Nephron (organoid): ENCODE results near the gene CHIC2.
A peak's percentile ranks its signal among the peaks of the same experiment; 100 is the strongest.
"Not testable (repeated sequence)": the region's sequence is repeated elsewhere in the genome, so short reads cannot be mapped to it uniquely, and the experiment has no call there.

Experiments
- H3K27ac Mint-ChIP-seq, 3 experiments: 2 replicates each; pipeline ENCODE4 v1.8.0; 2020; ENCODE audit warnings: mixed read lengths in 3 of 3, mild to moderate bottlenecking in 2 of 3, moderate library complexity in 1 of 3
- H3K27me3 Mint-ChIP-seq: 2 replicates; pipeline ENCODE4 v1.8.0; 2021; ENCODE audit warnings: low read depth, mild to moderate bottlenecking, moderate library complexity, mixed read lengths
- H3K36me3 Mint-ChIP-seq: 2 replicates; pipeline ENCODE4 v1.8.0; 2020; ENCODE audit warnings: low read depth, mixed read lengths
- H3K4me1 Mint-ChIP-seq: 2 replicates; pipeline ENCODE4 v1.8.0; 2020; ENCODE audit warnings: mixed read lengths
- H3K4me3 Mint-ChIP-seq, 3 experiments: 2 replicates each; pipeline ENCODE4 v1.8.0; 2020; ENCODE audit warnings: mild to moderate bottlenecking in 3 of 3, mixed read lengths in 3 of 3, moderate library complexity in 2 of 3
- H3K9me3 Mint-ChIP-seq: 2 replicates; pipeline ENCODE4 v1.8.0; 2020; ENCODE audit warnings: mixed read lengths
- TF ChIP-seq, protein P1 (sequence below), 3 experiments: fragments of 200-600 bp; sonication (generic); IDR thresholded peaks; one replicate each; pipeline ENCODE4 v1.5.0; 2021; ENCODE audit warnings: antibody characterized with exemption in 3 of 3; ENCODE audit not compliant: unreplicated experiment in 3 of 3

The CHIC2 gene

DNA sequence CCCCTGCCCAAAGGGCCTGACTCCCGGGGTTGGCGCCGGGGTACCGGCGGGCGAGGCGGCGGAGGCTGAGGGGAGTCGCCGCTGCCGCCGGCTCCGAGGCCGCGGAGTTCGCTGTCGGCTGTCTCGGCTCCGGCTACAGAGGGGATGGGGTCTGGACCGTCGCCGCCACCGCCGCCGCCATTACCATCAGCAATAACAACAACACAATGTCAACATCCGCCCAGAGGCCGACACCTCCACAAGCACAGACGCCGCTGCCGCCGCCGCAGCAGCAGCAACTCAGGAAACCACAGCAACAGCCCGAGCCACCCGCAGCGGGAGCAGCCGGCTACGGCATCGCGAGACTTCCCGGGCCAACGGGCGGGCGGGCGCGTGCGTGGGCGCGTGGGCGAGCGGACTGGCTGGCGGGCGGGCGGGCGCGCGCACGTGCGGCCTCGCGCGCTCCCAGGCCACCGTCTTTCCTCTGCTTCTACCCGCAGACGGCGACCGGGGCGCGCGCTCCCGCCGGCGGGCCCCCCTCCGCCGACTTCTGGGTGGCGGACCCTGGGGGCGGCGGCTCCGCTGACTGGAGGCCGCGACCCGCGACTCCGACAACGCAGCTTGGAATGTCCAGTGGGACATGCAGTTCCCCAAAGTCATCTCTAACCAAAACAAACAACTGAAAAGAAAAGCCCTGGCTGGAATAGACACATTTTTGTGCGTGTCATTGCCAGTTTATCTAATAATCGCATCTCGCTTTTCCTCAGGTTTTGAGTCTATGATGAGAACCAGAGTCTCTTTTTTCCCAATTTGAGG lies at the start of gene CHIC2:
CHIC2 (minus strand) TSS at position 289 of the 795 bp plus-strand sequence. CDS start 305 bp downstream, outside the sequence.
- peak within 1 kb of the TSS; percentile 96 to 97 (median 97) for H3K4me3 Mint-ChIP-seq
- no peaks in the 10 kb centered on the region for H3K27me3 Mint-ChIP-seq
- H3K4me1 Mint-ChIP-seq, result peaks cover 42% of the 10 kb centered on the region
- no peaks in the 10 kb centered on the region for H3K36me3 Mint-ChIP-seq
- TF ChIP-seq, protein P1, sequence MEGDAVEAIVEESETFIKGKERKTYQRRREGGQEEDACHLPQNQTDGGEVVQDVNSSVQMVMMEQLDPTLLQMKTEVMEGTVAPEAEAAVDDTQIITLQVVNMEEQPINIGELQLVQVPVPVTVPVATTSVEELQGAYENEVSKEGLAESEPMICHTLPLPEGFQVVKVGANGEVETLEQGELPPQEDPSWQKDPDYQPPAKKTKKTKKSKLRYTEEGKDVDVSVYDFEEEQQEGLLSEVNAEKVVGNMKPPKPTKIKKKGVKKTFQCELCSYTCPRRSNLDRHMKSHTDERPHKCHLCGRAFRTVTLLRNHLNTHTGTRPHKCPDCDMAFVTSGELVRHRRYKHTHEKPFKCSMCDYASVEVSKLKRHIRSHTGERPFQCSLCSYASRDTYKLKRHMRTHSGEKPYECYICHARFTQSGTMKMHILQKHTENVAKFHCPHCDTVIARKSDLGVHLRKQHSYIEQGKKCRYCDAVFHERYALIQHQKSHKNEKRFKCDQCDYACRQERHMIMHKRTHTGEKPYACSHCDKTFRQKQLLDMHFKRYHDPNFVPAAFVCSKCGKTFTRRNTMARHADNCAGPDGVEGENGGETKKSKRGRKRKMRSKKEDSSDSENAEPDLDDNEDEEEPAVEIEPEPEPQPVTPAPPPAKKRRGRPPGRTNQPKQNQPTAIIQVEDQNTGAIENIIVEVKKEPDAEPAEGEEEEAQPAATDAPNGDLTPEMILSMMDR (IDR thresholded peaks at IDR 0.05; ENCODE audit: unreplicated experiment in 3 of 3), result no peak
- no peaks in the 10 kb centered on the region for H3K9me3 Mint-ChIP-seq
- peak within 1 kb of the TSS; percentile 84 to 95 (median 93) for H3K27ac Mint-ChIP-seq

DNA sequence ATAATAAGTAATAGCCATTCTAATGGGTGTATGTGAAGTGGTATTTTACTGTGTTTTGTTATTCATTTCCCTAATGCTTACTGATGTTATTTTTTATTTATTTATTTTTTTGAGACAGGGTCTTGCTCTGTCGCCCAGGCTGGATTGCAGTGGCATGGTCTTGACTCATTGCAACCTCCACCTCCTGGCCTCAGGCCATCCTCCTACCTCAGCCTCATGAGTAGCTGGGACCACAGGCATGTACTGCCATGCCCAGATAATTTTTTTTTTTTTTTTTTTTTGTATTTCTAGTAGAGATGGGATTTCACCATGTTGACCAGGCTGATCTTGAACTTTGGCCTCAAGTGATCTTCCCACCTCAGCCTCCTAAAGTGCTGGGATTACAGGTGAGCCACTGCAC lies 48.8 kb upstream of the CHIC2 start:
- H3K9me3 Mint-ChIP-seq, H3K27ac Mint-ChIP-seq, H3K36me3 Mint-ChIP-seq, H3K4me3 Mint-ChIP-seq: not testable (repeated sequence)
- Mint-ChIP-seq H3K27me3 (peaks cover 76% of the 10 kb centered on the region), H3K4me1 (peaks cover 23% of the 10 kb centered on the region)

DNA sequence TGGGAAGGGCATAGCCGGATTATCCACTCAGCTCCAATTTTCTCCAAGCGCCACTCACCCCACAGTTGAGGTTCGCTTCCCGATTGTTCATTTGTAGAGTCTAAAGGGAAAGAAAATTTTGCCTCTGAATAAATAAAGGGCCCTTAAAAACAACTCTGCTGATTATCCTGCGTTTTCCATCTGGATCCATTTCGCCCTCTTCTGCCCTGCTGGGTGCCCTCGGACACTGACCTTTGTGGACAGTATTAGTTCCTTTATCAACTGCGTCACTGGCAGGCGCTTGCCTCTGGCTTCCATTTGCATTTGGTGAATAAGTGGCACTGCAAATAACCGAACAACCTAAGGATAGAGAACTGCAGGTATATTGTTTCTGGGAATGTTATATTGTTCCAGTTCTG lies 45.6 kb upstream of the CHIC2 start:
- H3K4me1 Mint-ChIP-seq, result peaks cover 32% of the 10 kb centered on the region
- peaks cover 94% of the 10 kb centered on the region for H3K27me3 Mint-ChIP-seq
- TF ChIP-seq, protein P1 (IDR thresholded peaks at IDR 0.05; ENCODE audit: unreplicated experiment in 3 of 3), result no peak
- peaks cover 3% of the 10 kb centered on the region for H3K9me3 Mint-ChIP-seq
- H3K36me3 Mint-ChIP-seq, result no peaks in the 10 kb centered on the region
- no peak overlapping the region for H3K27ac Mint-ChIP-seq
- peak overlapping the region in 2 of 3 experiments; percentile 56 to 60 for H3K4me3 Mint-ChIP-seq

DNA sequence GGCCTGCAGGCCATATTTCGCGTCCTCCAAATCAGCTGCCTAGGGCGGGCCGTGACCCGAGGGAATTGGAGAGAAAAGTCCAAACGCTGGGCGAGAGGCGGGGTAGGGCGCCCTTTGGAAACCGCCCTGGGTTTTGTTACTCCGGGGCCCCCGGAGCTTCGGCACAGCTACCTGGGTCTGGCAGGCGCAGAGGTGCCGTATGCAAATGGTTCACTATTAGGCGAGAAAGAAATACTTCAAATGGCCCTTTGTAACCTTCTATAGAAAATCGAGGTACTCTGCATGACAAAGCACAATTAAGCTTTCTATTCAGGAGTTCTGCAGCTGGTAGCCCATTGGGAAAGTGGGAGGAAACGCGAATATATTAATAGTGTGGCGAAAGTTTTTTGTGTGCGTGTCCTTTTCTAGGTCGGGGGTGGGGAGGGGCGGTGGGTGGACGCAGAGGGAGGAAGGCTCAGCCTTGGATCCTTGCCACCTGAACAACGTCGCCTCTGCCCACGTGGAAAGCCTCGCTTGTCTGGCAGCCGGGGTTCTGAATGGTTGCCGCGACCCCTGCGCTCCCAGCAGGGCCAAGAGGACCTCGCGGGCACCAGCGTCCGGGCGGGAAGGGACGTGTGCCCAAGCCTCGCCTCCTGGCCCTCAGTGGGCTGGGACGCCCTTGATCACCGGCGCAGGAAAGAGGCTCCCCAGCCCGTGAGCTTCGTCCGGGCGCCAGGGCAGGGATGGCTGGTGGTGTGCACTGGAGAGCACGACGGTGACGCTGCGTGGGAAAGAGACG lies 45.0 kb upstream of the CHIC2 start:
- Mint-ChIP-seq H3K4me1 (peaks cover 32% of the 10 kb centered on the region), H3K9me3 (peaks cover 3% of the 10 kb centered on the region), H3K36me3 (no peaks in the 10 kb centered on the region), H3K27me3 (peaks cover 95% of the 10 kb centered on the region), H3K27ac (no peak overlapping the region), H3K4me3 (peak overlapping the region in 2 of 3 experiments; percentile 56 to 60)
- TF ChIP-seq, protein P1 (IDR thresholded peaks at IDR 0.05; ENCODE audit: unreplicated experiment in 3 of 3), result no peak

DNA sequence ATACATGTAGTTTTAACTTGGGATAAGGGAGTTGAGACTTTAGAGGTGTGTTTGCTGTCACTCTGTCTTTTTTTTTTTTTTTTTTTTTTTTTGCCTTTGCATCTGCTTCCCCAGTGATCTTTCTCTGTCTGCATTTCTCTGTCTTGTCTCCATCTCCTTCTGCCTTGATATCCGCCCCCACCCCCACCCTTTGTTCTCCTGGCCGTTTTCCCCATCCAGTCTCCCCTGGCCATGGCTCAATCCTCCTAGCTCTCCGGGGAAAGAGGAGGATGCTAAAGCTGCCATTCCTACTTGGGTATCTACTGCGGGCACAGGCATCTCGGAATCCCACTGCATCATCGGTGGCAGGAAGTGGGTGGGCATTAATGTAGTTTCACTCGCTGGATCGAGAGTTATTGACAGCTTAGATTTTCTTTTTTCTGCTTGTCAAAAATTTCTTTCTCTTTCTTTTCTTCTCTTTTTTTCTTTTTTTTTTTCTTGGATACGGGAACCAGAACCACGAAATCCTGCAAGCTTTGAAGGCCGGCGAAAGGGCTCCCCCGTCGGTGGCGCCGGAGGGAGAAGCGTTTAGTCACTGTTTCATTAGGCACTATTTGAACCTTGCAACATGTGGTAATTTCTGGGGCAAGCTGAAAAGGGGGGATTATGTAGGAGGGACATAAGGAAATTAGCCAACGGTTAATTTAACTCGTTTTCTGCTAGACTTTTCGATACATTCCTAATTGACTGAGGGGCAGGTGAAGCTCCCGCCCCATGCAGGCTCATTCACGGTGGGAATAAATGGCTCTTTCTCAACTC lies 43.7 kb upstream of the CHIC2 start:
- Mint-ChIP-seq H3K9me3 (peaks cover 3% of the 10 kb centered on the region), H3K27ac (no peak overlapping the region), H3K36me3 (no peaks in the 10 kb centered on the region), H3K27me3 (peaks cover 98% of the 10 kb centered on the region), H3K4me3 (peak overlapping the region; percentile 24 to 68 (median 58)), H3K4me1 (peaks cover 42% of the 10 kb centered on the region)
- TF ChIP-seq, protein P1 (IDR thresholded peaks at IDR 0.05; ENCODE audit: unreplicated experiment in 3 of 3), result no peak

DNA sequence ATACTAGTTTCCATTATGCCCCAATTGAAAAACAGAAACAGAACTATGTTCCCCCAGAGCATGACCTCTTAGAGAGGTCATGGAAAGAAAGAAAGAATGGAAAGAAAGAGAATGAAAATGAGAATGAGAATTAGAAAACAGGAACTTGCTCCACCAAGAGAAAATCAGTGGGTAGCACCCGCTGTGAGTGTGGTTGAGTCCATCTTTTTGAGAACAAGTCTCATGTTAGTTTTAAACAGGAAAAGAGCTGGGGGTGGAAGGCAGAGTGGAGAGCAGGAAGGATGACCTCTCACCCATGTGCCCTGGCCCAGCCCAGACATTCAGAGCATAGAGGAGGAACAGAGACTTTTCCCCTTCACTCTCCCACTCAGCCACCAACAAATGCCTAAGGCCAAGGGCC lies 40.5 kb upstream of the CHIC2 start:
- TF ChIP-seq, protein P1 (IDR thresholded peaks at IDR 0.05; ENCODE audit: unreplicated experiment in 3 of 3), result no peak
- H3K36me3 Mint-ChIP-seq, result no peaks in the 10 kb centered on the region
- H3K27ac Mint-ChIP-seq, result no peak overlapping the region
- peaks cover 100% of the 10 kb centered on the region for H3K27me3 Mint-ChIP-seq
- peaks cover 49% of the 10 kb centered on the region for H3K4me1 Mint-ChIP-seq
- peaks cover 3% of the 10 kb centered on the region for H3K9me3 Mint-ChIP-seq
- H3K4me3 Mint-ChIP-seq, result no peak overlapping the region
